ACHN (cell line): ENCODE data around the gene GRK2.

ENCODE experiments used
- DNase-seq: peaks from one replicate; pipeline ENCODE4 v3.0.0-alpha.2; 2015
- in situ Hi-C: cut with HindIII; loops from 2 replicates; pipeline ENCODE4 v1.10.0; 2017; ENCODE audit warnings: low sequenced_read_pairs, low pct_ligation_motif_present, low pct_unique_long_range_greater_than_20kb

Gene GRK2

DNA sequence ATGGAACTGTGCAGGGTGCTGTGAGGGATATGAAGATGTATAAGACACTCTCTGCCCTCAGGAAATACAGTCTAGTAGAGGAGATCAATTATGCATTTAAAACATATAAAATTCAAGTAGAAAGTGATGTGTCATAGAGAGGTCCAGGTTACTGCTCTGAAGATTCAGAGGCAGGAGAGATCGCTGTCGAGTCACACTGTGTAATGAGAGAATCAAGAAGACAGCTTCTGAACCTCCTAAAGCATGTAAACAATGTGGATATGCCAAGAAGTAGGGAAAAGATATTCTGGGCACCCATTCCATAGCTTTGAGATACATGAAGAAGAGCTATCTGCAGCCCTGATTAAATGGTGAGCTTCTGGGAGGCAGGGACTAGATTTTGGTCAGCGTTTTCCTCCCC, 53.7 kb downstream of the GRK2 start:
- DNase-seq, result no peak
- in situ Hi-C loops, result no loop called here

DNA sequence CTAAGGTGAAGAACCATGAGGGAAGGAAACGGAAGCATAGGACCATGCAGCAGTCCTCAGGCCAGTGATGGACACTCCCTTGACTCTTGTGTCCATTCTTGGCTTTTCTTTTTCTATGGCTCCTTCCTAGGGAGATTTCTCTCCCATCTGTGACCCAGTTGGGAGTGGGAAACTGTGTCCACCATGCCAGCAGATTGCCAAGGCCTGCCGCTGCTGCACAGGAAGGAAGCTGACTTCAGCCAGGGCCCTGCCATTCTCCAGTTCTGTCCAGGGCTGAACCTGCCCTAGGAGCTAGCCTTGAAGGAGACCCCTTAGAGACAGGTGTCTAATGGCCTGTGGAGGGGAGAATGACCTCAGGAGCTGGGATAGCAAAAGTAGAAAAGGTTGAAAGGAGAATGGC, 54.4 kb downstream of the GRK2 start:
- no peak for DNase-seq
- in situ Hi-C loops, result no loop called here

DNA sequence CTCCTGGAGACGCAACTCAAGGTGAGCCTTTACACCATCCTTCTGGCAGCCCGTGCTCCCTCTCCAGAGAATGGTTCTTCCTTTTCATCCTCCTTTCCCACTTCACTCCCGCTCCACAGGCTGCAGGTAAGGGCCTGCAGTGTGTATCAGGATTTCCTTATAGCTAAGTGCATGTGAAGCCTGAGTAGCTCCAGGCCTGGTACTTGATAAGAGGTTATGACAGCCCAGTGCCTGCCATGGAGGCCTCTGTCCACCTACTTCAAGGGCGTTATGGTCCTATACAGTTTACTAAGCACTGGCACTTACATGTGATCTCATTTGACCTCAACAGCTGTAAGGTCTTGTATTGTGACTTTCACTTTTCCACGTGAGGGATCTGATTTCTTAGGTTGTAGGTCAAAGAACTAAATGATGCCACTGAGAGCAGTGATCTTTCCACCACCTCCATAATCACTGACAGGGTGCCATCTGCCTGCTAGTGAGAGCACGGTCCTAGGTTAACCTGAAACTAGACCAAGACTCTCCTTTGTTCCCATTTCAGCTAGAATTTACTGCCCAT, 55.1 kb downstream of the GRK2 start:
- no peak for DNase-seq
- in situ Hi-C loops, result no loop called here

DNA sequence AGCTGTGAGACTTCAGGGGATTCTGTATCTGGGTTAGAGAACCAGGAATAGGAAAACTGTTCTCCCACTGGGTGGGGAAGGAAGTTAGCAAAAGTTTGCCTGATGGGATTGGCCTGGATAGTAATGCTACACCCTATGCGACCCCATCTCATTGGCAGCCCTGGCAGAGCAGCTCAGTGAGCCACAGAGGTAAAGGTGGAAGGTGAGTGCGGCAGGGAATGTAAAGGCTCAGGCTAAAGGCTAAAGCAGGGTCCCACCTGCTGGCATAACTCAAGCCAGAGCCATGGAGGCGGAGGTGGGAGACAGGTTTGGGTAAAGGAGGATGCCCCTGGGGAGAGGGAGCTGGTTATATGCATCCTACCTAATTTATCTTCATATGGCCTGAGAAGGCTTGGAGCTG, 55.8 kb downstream of the GRK2 start:
- in situ Hi-C loops, result no loop called here

DNA sequence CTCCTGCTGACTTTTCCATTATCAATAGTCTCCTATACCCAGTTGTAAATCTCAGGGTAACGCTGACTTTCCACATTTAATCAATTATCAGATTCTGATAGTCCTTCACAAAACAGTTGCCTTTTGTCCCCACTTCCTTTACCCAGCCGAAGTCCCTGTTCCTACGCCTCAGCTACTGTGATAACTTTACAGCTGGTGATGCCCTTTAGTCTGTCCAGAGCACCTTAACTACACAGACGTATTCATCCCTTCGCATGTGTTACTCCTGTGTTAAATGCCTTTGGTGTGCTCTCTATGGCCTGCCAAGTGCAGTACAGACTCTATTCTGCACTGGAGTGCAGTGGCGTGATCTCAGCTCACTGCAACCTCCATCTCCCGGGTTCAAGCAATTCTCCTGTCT, 57.3 kb downstream of the GRK2 start:
- DNase-seq, result no peak
- in situ Hi-C loops, result no loop called here

More for the DNA sequence above, 55.8 kb downstream of the GRK2 start:
- DNase-seq, result no peak

DNA sequence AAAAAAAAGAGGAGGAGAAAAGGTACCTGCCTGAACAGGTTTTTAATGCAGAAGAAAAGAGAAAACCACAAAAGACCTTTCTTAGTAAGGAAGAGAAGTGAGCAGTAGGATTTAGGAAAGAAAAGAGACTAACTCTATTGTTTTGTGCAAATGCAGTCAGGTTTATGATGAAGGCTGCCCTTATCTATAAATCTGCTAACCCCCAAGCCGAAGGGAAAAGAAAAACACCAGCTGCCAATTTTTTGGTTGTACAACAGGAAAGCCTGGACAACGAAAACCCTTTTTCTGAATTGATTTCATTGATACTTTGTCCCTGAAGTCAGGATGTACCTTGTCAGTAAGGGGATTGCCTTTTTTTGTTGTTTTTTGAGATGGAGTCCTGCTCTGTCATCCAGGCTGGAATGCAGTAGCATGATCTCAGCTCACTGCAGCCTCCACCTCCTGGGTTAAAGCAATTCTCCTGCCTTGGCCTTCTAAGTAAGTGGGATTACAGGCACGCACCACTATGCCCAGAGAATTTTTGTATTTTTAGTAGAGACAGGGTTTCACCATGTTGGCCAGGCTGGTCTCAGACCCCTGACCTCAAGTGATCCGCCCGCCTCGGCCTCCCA, 65.9 kb downstream of the GRK2 start:
- DNase-seq, result no peak
- in situ Hi-C loops, result no loop called here
